Tibial nerve (tissue), 4 donors: ENCODE results near the gene NBR1. TPM values are rescaled to one million over a fixed set of nuclear protein-coding genes. Genes with fewer than 3 reads are reported as not detected.
"Not testable (repeated sequence)": the region's sequence is repeated elsewhere in the genome, so short reads cannot be mapped to it uniquely, and the experiment has no call there.

Experiments used
- DNase-seq, 2 donors: peaks; one replicate each; pipeline ENCODE4 v3.0.0-alpha.2; 2019; ENCODE audit warnings: low spot score in 2 of 2
- H3K27ac ChIP-seq, 4 donors: fragments of 200-600 bp; sonication (generic) in 3 of 4; one replicate each; pipeline ENCODE4 v1.5.1; 2017 to 2019; ENCODE audit warnings: mild to moderate bottlenecking in 1 of 4
- H3K27me3 ChIP-seq, 2 donors: fragments of 200-600 bp; sonication (generic) in 1 of 2; one replicate each; pipeline versions ENCODE4 v1.5.1 to v1.6.0; 2017 to 2019
- H3K36me3 ChIP-seq, 3 donors: fragments of 200-600 bp; sonication (generic); one replicate each; pipeline ENCODE4 v1.5.1; 2018 to 2019
- H3K4me1 ChIP-seq, 4 donors: fragments of 200-600 bp; sonication (generic) in 3 of 4; one replicate each; pipeline ENCODE4 v1.5.1; 2017 to 2019
- H3K4me3 ChIP-seq, 4 donors: fragments of 200-600 bp; sonication (generic) in 3 of 4; one replicate each; pipeline ENCODE4 v1.5.1; 2017 to 2019; ENCODE audit warnings: mild to moderate bottlenecking in 1 of 4, moderate library complexity in 1 of 4
- H3K9me3 ChIP-seq, 4 donors: fragments of 200-600 bp; sonication (generic) in 3 of 4; one replicate each; pipeline ENCODE4 v1.5.1; 2017 to 2019
- WGBS, 2 donors: methylation state at CpG; one replicate each; pipeline ENCODE4 v1.1.5; 2018; 5-methylcytosine and 5-hydroxymethylcytosine counted together
- small RNA-seq: library from RNA; depleted of rRNA; stranded (forward); fragments of <200 nt; gene quantifications from one replicate; pipeline ENCODE3, GENCODE V24; 2016
- total RNA-seq, 4 donors: library from RNA; depleted of rRNA; stranded (reverse); fragments of >200 nt; gene quantifications; one replicate each; pipeline ENCODE4 v1.1.0, GENCODE V29; 2016

The NBR1 gene
- total RNA-seq, 4 donors from 2014 or later = 61.7 to 80.0 (median 73.5) TPM

DNA sequence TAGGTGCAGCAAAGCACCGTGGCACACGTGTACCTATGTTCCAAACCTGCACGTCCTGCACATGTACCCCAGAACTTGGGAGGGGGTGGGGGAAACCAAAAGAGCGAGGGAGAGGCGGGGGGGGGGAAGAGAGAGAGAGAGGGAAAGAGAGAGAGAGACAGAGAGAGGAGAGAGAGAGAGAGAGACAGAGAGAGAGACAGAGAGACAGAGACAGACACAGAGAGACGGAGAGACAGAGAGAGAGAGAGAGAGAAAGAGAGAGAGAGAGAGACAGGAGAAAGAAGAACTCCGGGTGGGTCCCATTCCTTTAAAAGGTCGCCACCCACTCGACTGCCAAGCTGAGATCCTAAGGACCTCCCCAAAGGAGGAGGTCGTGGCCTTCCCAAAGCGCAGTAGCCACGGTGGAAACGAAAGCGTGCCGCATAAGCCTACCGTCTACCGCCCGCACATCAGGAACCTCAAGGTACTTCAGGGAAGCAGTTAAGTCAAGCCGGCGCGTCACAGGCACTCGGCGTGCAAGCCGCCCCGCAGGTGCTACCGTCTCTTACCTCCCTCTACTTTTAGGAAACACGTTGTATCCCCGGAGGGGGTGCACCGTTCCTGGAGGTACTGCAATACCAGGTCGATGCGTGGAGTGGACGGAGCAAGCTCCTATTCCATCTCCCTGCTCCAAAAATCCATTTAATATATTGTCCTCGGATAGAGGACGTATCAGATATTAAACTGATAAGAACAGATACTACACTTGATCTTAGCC, 69.8 kb downstream of the NBR1 start:
- H3K27ac ChIP-seq, H3K36me3 ChIP-seq, H3K4me3 ChIP-seq, H3K4me1 ChIP-seq, H3K9me3 ChIP-seq, DNase-seq, H3K27me3 ChIP-seq: not testable (repeated sequence)
- WGBS, 2 donors = no CpG with 5 or more reads among the region's 34 CpGs

DNA sequence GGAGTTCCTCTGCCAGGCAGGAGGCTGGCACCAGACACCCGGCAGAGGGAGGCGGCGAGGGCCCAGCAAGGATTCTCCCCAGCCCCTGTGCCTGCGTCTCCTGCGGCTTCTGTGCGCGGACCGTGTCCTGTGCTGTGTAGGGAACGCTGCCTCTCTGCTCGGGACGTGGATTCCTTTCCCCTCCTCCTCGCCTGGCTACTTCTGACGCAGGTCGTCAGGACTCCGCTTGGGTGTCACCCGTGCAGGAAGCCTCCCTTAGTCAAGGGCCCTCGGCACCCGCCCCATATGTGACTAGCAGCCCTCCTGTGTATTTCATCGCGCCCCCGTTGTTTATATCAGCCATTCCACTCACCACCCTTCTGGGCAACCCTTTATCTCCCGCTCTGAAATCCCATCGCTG, 75.4 kb downstream of the NBR1 start:
- not testable (repeated sequence) for H3K9me3 ChIP-seq, H3K4me1 ChIP-seq, DNase-seq, H3K27me3 ChIP-seq, H3K36me3 ChIP-seq
- peak overlapping the region in 2 of 4 donors; percentile 49 to 62 for H3K27ac ChIP-seq
- peak overlapping the region in 1 of 4 donors; percentile 38 for H3K4me3 ChIP-seq
- WGBS, 2 donors = 9% methylated on average over 18 of the region's 23 CpGs

Small RNAs within 50 kb of the gene (small RNA-seq; reads per million reads assigned to genes)
- gene AC060780.2 = not detected
- not detected for gene AC060780.3
- gene AC135721.1 = not detected
- gene RF00004 = not detected
- gene RNU2-1 = not detected

Other genes with a start within 250 kb of the NBR1 start
- 10 to 100 TPM; 26.0 to 42.0 (median 31.3) TPM for gene AARSD1, start 206.8 kb upstream of the NBR1 start, total RNA-seq
- not detected for gene PTGES3L, start 191.1 kb upstream of the NBR1 start, total RNA-seq
- gene RUNDC1, start 190.6 kb upstream of the NBR1 start, total RNA-seq = 10 to 100 TPM; 10.7 to 15.6 (median 12.9) TPM
- gene RPL27, start 172.8 kb upstream of the NBR1 start, total RNA-seq = 1,000 to 10,000 TPM in 1 of 4 donors, 100 to 1,000 TPM in 3; 500 to 1,072 (median 818) TPM
- 10 to 100 TPM; 36.1 to 59.0 (median 37.9) TPM for gene IFI35, start 164.4 kb upstream of the NBR1 start, total RNA-seq
- gene VAT1, start 148.8 kb upstream of the NBR1 start, total RNA-seq = 100 to 1,000 TPM; 203 to 246 (median 228) TPM
- 1 to 10 TPM in 3 of 4 donors, under 1 TPM in 1; 0.59 to 2.6 (median 1.9) TPM for gene RND2, start 146.0 kb upstream of the NBR1 start, total RNA-seq
- 1 to 10 TPM; 4.6 to 9.8 (median 6.9) TPM for gene BRCA1, start 45.9 kb upstream of the NBR1 start, total RNA-seq
- gene TMEM106A, start 40.7 kb downstream of the NBR1 start, total RNA-seq = 10 to 100 TPM in 3 of 4 donors, 1 to 10 TPM in 1; 5.1 to 28.5 (median 11.9) TPM
- not detected for gene CCDC200, start 57.4 kb downstream of the NBR1 start, total RNA-seq
- not detected for gene RNU2-1, start 62.8 kb downstream of the NBR1 start, total RNA-seq
- 10 to 100 TPM; 27.9 to 65.8 (median 53.0) TPM for gene ARL4D, start 227.8 kb downstream of the NBR1 start, total RNA-seq